ENCODE measurements around the gene C20orf202. TPM values are rescaled to one million over a fixed set of nuclear protein-coding genes. Genes with fewer than 3 reads are reported as not detected.
A peak's percentile ranks its signal among the peaks of the same experiment; 100 is the strongest.

Gene C20orf202
- total and polyA plus RNA-seq, 9 of the 15 experiments (the other 6 are each of a cell fraction or from before 2014, with no cell fraction given), result 0.03 to 0.24 (median 0.15) TPM; not detected in 4

DNA sequence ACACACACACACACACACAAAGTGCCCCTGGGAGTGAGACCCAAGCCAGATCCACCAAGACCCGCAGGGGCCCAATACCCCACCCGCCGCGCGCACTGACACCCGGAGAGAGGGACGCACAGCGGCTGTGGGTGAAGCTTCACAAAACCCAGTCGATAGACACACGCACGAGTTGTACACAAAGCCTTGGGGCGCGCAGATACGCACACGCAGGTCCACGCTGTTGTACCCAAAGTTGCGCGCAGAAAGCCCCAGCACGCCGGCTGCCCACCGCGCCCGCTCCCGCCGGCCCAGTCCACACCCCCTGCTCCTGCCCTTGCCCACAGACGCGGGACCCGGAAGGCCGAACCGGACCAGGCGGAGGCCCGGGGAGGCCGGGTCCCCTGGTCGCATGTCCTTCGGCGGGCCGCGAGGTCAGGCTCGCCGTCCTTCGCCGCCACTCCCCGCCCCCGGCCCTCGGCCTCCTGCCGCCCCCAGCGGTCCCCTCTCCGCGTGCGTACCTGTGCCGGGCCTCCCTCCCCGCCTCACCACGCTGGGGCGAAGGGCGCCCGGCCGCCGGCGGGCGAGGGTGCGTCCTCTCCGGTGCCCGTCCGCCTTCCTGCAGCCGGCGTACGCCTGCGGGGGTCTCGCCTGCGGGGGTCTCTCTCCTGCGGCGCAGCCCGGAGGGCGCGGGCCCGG, 18.5 kb upstream of the C20orf202 start, which contains the start of gene TMEM74B (continued):
- TF ChIP-seq, protein P1, sequence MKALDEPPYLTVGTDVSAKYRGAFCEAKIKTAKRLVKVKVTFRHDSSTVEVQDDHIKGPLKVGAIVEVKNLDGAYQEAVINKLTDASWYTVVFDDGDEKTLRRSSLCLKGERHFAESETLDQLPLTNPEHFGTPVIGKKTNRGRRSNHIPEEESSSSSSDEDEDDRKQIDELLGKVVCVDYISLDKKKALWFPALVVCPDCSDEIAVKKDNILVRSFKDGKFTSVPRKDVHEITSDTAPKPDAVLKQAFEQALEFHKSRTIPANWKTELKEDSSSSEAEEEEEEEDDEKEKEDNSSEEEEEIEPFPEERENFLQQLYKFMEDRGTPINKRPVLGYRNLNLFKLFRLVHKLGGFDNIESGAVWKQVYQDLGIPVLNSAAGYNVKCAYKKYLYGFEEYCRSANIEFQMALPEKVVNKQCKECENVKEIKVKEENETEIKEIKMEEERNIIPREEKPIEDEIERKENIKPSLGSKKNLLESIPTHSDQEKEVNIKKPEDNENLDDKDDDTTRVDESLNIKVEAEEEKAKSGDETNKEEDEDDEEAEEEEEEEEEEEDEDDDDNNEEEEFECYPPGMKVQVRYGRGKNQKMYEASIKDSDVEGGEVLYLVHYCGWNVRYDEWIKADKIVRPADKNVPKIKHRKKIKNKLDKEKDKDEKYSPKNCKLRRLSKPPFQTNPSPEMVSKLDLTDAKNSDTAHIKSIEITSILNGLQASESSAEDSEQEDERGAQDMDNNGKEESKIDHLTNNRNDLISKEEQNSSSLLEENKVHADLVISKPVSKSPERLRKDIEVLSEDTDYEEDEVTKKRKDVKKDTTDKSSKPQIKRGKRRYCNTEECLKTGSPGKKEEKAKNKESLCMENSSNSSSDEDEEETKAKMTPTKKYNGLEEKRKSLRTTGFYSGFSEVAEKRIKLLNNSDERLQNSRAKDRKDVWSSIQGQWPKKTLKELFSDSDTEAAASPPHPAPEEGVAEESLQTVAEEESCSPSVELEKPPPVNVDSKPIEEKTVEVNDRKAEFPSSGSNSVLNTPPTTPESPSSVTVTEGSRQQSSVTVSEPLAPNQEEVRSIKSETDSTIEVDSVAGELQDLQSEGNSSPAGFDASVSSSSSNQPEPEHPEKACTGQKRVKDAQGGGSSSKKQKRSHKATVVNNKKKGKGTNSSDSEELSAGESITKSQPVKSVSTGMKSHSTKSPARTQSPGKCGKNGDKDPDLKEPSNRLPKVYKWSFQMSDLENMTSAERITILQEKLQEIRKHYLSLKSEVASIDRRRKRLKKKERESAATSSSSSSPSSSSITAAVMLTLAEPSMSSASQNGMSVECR (CRISPR knock-in tag; IDR thresholded peaks at IDR 0.05), result peak; percentile 74
- peak; percentile 38 to 39; a peak in 3 of 4 replicates for TF ChIP-seq NRF1 (conservative IDR thresholded peaks at IDR 0.05 in 1 of 2, IDR thresholded peaks at IDR 0.05 in 1 of 2)
- 0 out of 2 replicates have a peak, but pooled peaks have one; percentile 27 for TF ChIP-seq CXXC5 (CRISPR knock-in tag; IDR thresholded peaks at IDR 0.05)
- TF ChIP-seq E2F6 (IDR thresholded peaks at IDR 0.05; ENCODE audit: borderline replicate concordance in 1 of 2, extremely low read depth in 1 of 2, insufficient read depth in 1 of 2, insufficient read length in 1 of 2, low read depth in 1 of 2, low read length in 1 of 2, poor library complexity in 1 of 2, severe bottlenecking in 1 of 2), result peak in 1 of 2 experiments; percentile 72
- TF ChIP-seq, protein P2, sequence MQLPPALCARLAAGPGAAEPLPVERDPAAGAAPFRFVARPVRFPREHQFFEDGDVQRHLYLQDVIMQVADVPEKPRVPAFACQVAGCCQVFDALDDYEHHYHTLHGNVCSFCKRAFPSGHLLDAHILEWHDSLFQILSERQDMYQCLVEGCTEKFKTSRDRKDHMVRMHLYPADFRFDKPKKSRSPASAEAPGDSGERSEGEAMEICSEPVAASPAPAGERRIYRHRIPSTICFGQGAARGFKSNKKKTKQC (CRISPR knock-in tag; IDR thresholded peaks at IDR 0.05), result 0 out of 2 replicates have a peak, but pooled peaks have one; percentile 38
- 0 out of 4 replicates have a peak, but pooled peaks of 1 of the 2 experiments have one; percentile 28 for TF ChIP-seq NONO (IDR thresholded peaks at IDR 0.05; ENCODE audit: low read depth in 2 of 2, low read length in 1 of 2)
- TF ChIP-seq CLOCK (CRISPR knock-in tag; IDR thresholded peaks at IDR 0.05; ENCODE audit: borderline replicate concordance), result no peak
